Endothelial cell of umbilical vein (primary cell): ENCODE data around the gene POLA1. TPM values are rescaled to one million over a fixed set of nuclear protein-coding genes. Genes with fewer than 3 reads are reported as not detected.
A peak's percentile ranks its signal among the peaks of the same experiment; 100 is the strongest.

Source experiments
- BruUV-seq: library from RNA; stranded (reverse); fragments of 400-500 nt; replicated peaks from 2 replicates; lab custom pipeline; 2021; lab: Mats Ljungman, UMichigan
- CTCF ChIA-PET: fragments of 300-600, 350-600 bp; sonication (Branson Sonifier 250); formaldehyde crosslinking; loops from one replicate; lab custom pipeline; 2021; ENCODE audit warnings: antibody characterized with exemption, inconsistent platforms; lab: Charles Lee
- POLR2A ChIA-PET: fragments of 300-600, 350-600 bp; sonication (Branson Sonifier 250); formaldehyde crosslinking; loops from one replicate; lab custom pipeline; 2021; ENCODE audit warnings: antibody characterized with exemption, inconsistent platforms; lab: Charles Lee
- DNase-seq: peaks from one replicate; pipeline ENCODE4 v3.0.0-alpha.2; 2011; ENCODE audit warnings: low read depth, low spot score
- FAIRE-seq: peaks from 2 replicates; lab custom pipeline; 2011; peaks lifted over from hg19 to GRCh38; lab: Jason Lieb, UNC
- H2AFZ ChIP-seq: 2 replicates; pipeline ENCODE4 v1.6.0; 2012; ENCODE audit warnings: low read depth, low read length, control low read depth, inconsistent platforms
- H3K27ac ChIP-seq: 2 replicates; pipeline ENCODE4 v1.5.1; 2011; ENCODE audit warnings: low read depth, mild to moderate bottlenecking, control low read depth, low read length, moderate library complexity; ENCODE audit not compliant: insufficient read depth
- H3K27me3 ChIP-seq, 2 experiments: 2 replicates each; pipeline versions ENCODE4 v1.6.0 to v1.6.1; 2011; ENCODE audit warnings: low read length in 2 of 2, mixed read lengths in 1 of 2; ENCODE audit not compliant: control insufficient read depth in 2 of 2, insufficient read depth in 2 of 2
- H3K36me3 ChIP-seq, 2 experiments: 2 replicates in 1 of 2; 3 replicates in 1 of 2; pipeline ENCODE4 v1.5.1; 2011; ENCODE audit warnings: low read length in 2 of 2, mild to moderate bottlenecking in 1 of 2, moderate library complexity in 1 of 2; ENCODE audit not compliant: control insufficient read depth in 2 of 2, insufficient read depth in 2 of 2; ENCODE audit errors: extremely low read depth in 1 of 2
- H3K4me1 ChIP-seq: 3 replicates; pipeline ENCODE4 v1.5.1; 2011; ENCODE audit warnings: mild to moderate bottlenecking, low read length; ENCODE audit not compliant: control insufficient read depth, insufficient read depth; ENCODE audit errors: extremely low read depth
- H3K4me2 ChIP-seq: 2 replicates; pipeline ENCODE4 v1.6.1; 2011; ENCODE audit warnings: low read length, control low read depth, mixed read lengths; ENCODE audit not compliant: insufficient read depth
- H3K4me3 ChIP-seq, 3 experiments: fragments of 200-600 bp in 1 of 3; sonication (generic), shearing (Covaris generic) in 1 of 3; replicated peaks in 1 of 3; 2 replicates each; pipeline ENCODE4 v1.5.1; 2011 to 2016; ENCODE audit warnings: control low read depth in 3 of 3, low read length in 3 of 3, mild to moderate bottlenecking in 2 of 3, inconsistent platforms in 1 of 3, low read depth in 1 of 3, moderate library complexity in 1 of 3; ENCODE audit not compliant: insufficient read depth in 1 of 3
- H3K79me2 ChIP-seq: 2 replicates; pipeline ENCODE4 v1.6.0; 2012; ENCODE audit warnings: low read length, inconsistent platforms; ENCODE audit not compliant: control insufficient read depth, insufficient read depth
- H3K9ac ChIP-seq: replicated peaks from 2 replicates; pipeline ENCODE3; 2011; ENCODE audit warnings: low read length, control low read depth; ENCODE audit not compliant: insufficient read depth; ENCODE audit errors: extremely low read depth
- H3K9me1 ChIP-seq: replicated peaks from 3 replicates; pipeline ENCODE4 v1.6.0; 2011; ENCODE audit warnings: mild to moderate bottlenecking, low read length; ENCODE audit not compliant: control insufficient read depth, insufficient read depth; ENCODE audit errors: extremely low read depth
- H3K9me3 ChIP-seq: replicated peaks from 2 replicates; pipeline ENCODE4 v1.5.1; 2012; ENCODE audit warnings: low read length, inconsistent platforms; ENCODE audit not compliant: control insufficient read depth, insufficient read depth
- H4K20me1 ChIP-seq: replicated peaks from 2 replicates; pipeline ENCODE3; 2011; ENCODE audit warnings: mild to moderate bottlenecking, low read length; ENCODE audit not compliant: control insufficient read depth, insufficient read depth; ENCODE audit errors: extremely low read depth
- EZH2 ChIP-seq: IDR thresholded peaks from 2 replicates; pipeline ENCODE4 v1.6.1; 2012; ENCODE audit warnings: borderline replicate concordance, low read depth, mild to moderate bottlenecking, moderate library complexity, low read length, inconsistent platforms; ENCODE audit not compliant: severe bottlenecking
- FOS ChIP-seq: IDR thresholded peaks from 2 replicates; pipeline ENCODE4 v1.6.1; 2011; ENCODE audit warnings: mild to moderate bottlenecking, low read length, moderate library complexity, borderline replicate concordance; ENCODE audit not compliant: insufficient read depth
- GATA2 ChIP-seq: IDR thresholded peaks from 2 replicates; pipeline ENCODE4 v1.7.0; 2011; ENCODE audit warnings: low read depth, mild to moderate bottlenecking, moderate library complexity, mixed read lengths, low read length; ENCODE audit not compliant: insufficient read length, insufficient read depth
- JUN ChIP-seq: IDR thresholded peaks from 2 replicates; pipeline ENCODE4 v1.6.1; 2011; ENCODE audit warnings: borderline replicate concordance, low read depth; ENCODE audit not compliant: insufficient read length, insufficient read depth
- MAX ChIP-seq: IDR thresholded peaks from 2 replicates; pipeline ENCODE4 v1.6.1; 2011; ENCODE audit not compliant: insufficient read depth, insufficient read length
- MYC ChIP-seq: IDR thresholded peaks from one replicate; pipeline ENCODE4 v1.6.1; 2011; ENCODE audit warnings: mild to moderate bottlenecking, low read depth, low read length
- POLR2A ChIP-seq: IDR thresholded peaks from 2 replicates; pipeline ENCODE4 v1.6.1; 2012; ENCODE audit warnings: low read depth, mild to moderate bottlenecking, control low read depth, low read length
- POLR2AphosphoS5 ChIP-seq: IDR thresholded peaks from 2 replicates; pipeline ENCODE4 v1.6.1; 2012; ENCODE audit warnings: low read depth, mild to moderate bottlenecking, control low read depth, low read length, moderate library complexity; ENCODE audit not compliant: insufficient read depth
- dilution Hi-C: fragments of 300-500 bp; cut with MboI; formaldehyde crosslinking; loops from one replicate; pipeline ENCODE4 v1.15.0; 2019; ENCODE audit warnings: low sequenced_read_pairs; ENCODE audit not compliant: extremely low pct_ligation_motif_present
- intact Hi-C: fragments of 100-400 bp; cut with micrococcal nuclease; formaldehyde crosslinking; loops from one replicate; pipeline ENCODE4 v1.10.0; 2022
- polyA plus RNA-seq, 4 experiments: library from polyadenylated mRNA; depleted of rRNA in 3 of 4; stranded (reverse) in 3 of 4; unstranded in 1 of 4; fragments of >200 nt; gene quantifications; 2 replicates each; pipeline versions ENCODE4 v1.2.1 to v1.2.3, GENCODE V29; 2011 to 2012; ENCODE audit warnings: missing spikeins in 1 of 4
- total RNA-seq: library from RNA; stranded (reverse); gene quantifications from 2 replicates; pipeline ENCODE4 v1.2.3, GENCODE V29; 2021
- TF ChIP-seq, protein P1 (sequence below), 2 donors: IDR thresholded peaks; 1 replicate in 1 of 2; 2 replicates in 1 of 2; pipeline ENCODE4 v1.5.1; 2011; ENCODE audit warnings: low read length in 2 of 2, mild to moderate bottlenecking in 2 of 2, moderate library complexity in 2 of 2, control low read depth in 1 of 2, inconsistent platforms in 1 of 2, low read depth in 1 of 2; ENCODE audit not compliant: insufficient read depth in 1 of 2; ENCODE audit errors: extremely low read depth in 1 of 2

POLA1 gene
- total and polyA plus RNA-seq, 2 donors (not counting 3 experiments of a cell fraction or from before 2014, with no cell fraction given) = 1.8 to 18.6 TPM

DNA sequence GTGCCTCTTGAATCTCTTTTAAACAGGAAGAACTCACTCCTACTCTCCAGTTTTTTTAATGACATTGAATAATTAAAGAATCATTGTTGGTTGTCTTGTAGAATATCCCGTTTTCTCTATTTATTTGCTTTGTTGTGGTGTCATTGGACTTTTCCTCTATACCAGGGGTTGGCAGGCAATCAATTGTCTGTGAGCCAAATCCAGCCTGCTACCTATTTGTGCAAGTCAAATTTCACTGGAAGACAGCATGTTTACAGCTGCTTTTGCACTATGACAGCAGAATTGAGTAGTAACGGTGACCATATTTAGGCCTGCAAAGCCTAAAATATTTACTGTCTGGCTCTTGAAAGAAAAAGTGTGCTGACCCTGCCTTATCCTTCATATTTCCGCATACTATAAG, 34.8 kb downstream of the POLA1 start:
- Histone ChIP-seq H3K36me3 (no peaks in the 10 kb centered on the region), H3K4me2 (no peak overlapping the region), H3K4me1 (no peaks in the 10 kb centered on the region), H3K79me2 (no peaks in the 10 kb centered on the region), H3K4me3 (no peak overlapping the region), H4K20me1 (no peaks in the 10 kb centered on the region), H3K27me3 (no peaks in the 10 kb centered on the region), H3K9me1 (no peaks in the 10 kb centered on the region), H3K9ac (no peak overlapping the region), H3K27ac (no peak overlapping the region), H3K9me3 (no peaks in the 10 kb centered on the region), H2AFZ (no peak overlapping the region)
- FAIRE-seq (peak; percentile 40), DNase-seq (no peak)
- dilution Hi-C loops = no loop called here
- intact Hi-C loops = no loop called here
- ChIA-PET POLR2A (no interaction called here), CTCF (no interaction called here)
- BruUV-seq = no TSS peak
- TF ChIP-seq EZH2 (no peak), POLR2AphosphoS5 (no peak), FOS (no peak), MAX (no peak), GATA2 (no peak), MYC (no peak), JUN (no peak), POLR2A (no peak)
- TF ChIP-seq, protein P1, sequence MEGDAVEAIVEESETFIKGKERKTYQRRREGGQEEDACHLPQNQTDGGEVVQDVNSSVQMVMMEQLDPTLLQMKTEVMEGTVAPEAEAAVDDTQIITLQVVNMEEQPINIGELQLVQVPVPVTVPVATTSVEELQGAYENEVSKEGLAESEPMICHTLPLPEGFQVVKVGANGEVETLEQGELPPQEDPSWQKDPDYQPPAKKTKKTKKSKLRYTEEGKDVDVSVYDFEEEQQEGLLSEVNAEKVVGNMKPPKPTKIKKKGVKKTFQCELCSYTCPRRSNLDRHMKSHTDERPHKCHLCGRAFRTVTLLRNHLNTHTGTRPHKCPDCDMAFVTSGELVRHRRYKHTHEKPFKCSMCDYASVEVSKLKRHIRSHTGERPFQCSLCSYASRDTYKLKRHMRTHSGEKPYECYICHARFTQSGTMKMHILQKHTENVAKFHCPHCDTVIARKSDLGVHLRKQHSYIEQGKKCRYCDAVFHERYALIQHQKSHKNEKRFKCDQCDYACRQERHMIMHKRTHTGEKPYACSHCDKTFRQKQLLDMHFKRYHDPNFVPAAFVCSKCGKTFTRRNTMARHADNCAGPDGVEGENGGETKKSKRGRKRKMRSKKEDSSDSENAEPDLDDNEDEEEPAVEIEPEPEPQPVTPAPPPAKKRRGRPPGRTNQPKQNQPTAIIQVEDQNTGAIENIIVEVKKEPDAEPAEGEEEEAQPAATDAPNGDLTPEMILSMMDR (IDR thresholded peaks at IDR 0.05; ENCODE audit: extremely low read depth in 1 of 2, insufficient read depth in 1 of 2, low read depth in 1 of 2, low read length in 2 of 2) = no peak
